Measurements from ENCODE around the gene SGCB.

The SGCB gene

DNA sequence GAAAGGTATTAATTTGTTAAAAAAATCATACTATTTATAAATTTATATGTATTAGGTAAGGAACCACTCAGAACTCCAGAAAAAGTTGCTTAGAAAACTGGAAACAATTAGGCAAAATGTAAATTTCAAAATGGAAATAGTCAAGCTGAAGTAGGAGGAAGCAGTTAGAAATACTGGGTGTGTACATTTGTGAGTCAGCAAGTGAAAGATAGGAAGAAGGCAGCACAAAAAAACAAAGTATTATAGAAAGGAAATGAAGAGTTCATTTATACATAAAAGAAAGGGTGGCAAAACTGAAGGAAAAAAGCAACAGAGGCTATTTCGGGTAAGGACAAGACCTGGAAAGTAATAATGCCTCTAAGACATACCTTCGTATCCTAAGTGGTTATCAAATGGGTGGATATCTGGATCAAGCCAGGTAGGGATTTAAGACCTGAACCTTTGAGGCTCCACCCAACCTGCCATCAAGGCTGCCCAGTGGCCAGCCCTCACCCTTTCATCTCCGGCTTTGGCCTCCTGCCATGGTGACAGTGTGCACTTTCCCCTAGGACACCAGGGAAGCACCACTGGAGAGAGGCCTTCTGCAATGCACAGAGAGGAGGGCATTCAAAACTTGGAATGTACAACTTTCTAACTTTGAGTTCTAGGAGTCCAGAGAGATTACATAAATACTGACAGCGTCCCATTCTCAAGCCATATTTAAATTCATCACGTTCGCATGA lies 18.0 kb downstream of the SGCB start, which contains the start of gene LRRC66:
LRRC66 (minus strand) TSS at position 428 of the 722 bp plus-strand sequence. CDS start 2,750 bp downstream, outside the sequence.
- DNase-seq (ENCODE audit: low read depth), result peak; percentile 21

DNA sequence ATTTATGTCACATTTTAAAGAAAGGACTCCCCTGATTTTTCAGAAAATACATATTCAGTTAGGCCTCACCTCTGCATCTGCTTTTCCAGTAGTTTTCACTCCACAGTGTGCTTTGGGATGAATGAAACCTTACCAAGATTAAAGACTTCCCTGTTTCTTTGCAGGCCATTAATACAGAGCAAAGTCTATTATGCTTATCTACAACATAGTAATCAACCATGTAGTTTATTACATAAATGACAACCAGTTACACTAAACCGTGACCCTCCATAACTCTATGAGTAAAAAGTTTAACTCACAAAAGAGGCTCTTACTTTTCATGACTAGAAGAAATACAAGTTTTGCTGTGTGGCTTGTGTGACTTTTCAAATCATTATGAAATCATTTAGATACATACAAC lies 20.3 kb downstream of the SGCB start:
- no peak for DNase-seq (ENCODE audit: low read depth)

DNA sequence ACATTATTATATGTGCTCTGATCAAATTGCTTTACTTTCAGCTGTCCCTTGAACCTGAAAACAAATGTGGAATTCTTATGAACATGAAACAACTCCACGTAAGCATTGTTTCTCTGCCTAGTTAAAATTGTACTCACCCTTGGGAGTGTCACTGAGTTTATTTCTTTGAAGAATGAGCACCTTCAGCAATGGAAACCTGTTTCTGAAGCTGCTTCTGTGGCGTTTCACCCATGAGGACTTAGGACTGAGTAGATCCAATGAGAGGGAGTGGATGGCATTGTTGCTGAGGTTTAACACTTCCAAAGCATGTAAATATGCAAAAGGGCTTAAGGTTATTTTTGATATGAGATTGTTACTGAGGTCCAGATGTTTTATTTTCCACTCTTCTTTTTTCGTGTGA lies 21.1 kb downstream of the SGCB start:
- DNase-seq (ENCODE audit: low read depth), result no peak

DNA sequence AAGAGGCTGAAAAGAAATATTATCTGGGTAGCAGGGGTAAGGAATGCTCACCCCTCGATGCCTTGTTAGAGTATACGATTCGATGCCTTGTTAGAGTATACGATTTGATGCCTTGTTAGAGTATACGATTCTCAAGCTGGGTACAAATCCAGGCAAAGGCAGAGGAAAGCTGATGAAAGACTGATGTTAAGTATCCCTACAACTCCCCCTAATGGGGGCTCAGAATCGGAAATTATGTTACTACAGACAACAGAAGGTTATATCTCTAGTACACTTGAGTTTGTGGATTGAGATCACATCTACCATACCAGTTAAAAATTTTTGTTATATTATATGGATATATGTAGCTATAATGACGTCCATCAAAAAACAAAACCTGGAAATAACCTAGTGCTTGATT lies 22.7 kb downstream of the SGCB start:
- peak; percentile 21 for DNase-seq (ENCODE audit: low read depth)

DNA sequence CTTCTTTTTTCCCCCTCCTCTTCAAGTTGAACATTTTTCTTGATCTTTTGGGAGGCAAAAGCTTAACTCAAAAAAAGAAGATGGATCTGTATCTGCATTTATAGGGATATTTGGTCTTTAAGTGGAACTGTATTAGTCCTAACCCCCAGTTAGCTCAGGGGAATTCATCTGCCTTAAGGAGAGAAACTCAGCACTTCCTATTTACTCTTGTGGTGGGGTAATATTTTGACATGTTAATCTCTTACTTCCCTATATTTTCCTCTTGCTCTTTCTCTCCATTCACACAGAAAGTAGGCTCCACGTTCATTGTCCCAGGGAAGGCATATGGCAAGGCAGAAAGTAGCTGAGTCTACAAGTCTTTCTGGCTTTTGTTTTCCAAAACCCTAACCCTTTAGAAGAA lies 23.2 kb downstream of the SGCB start:
- DNase-seq (ENCODE audit: low read depth), result no peak

DNA sequence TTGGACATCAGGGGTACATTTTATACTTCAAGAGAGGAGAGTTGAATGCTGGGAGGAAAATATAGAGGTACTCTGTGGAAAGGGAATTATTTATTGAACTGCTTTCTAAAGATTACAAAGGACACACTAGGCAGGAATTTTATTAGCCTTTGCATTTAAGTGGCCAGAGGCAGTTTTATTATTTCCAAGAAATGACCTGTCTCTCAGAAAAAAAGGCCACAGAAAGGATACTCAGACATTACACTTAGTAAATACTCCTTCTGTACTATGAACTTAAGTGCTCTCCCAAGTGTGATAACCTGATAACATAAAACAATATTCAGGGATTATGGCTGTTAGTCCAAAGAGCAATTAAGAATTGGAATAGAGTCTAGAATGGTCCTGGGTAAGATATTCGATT lies 25.4 kb downstream of the SGCB start:
- DNase-seq (ENCODE audit: low read depth), result no peak

DNA sequence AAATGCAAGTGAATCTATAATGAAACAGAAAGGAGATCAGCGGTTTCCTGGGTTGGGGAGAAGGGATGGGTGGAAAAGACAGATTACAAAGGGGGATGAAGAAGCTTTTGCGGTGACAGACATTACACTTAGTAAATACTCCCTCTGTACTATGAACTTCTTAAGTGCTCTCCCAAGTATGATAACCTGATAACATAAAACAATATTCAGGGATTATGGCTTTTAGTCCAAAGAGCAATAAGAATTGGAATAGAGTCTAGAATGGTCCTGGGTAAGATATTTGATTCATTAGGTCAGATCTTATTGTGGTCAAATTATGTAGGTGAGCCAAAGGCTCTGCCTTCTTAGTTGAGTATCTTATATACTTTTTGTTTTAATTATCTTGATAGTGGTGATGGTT lies 27.1 kb downstream of the SGCB start:
- no peak for DNase-seq (ENCODE audit: low read depth)

DNA sequence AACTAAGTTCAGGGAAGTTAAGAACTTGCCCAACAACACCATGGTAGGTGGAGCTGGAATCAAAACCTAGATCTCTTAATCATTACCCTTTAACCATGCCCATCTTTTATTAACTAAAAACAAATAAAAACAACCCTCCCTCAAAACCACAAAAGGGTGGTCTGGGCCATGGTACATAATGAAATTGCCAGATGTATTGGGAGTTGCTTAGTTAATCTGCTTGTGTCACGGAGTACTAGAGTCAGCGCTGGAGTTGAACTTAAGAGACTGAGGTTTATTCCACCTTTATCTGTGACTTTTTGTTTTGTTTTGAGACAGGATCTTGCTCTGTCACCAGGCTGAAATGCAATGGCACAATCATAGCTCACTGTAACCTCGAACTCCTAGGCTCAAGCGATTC lies 31.2 kb downstream of the SGCB start:
- no peak for DNase-seq (ENCODE audit: low read depth)

DNA sequence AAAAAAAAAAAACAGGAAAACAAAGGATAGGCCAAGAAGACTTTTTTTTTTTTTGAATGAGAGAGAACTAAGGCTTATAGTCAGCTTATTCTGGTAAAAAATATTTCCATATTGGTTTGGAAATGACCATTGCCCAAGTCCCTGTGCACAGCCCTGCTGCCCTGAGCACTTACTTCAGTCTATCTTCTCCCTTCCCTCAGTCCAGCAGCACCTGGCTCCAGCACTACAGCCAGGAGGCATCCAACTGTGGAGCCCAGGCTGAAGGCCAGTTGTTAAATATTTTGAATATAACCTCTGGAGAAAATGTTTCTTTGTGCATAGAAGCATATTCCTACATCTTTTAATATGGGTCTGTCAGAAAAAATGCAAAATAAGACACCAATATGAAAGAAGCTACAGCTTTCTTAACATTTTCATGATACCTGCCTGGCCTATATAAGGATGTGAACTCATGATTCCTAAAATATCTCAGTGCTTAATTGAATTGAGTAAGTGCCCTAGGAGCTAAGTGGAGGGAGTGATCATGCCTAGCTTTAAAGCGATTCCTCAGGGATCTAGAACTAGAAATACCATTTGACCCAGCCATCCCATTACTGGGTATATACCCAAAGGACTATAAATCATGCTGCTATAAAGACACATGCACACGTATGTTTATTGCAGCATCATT lies 32.4 kb downstream of the SGCB start:
- no peak for DNase-seq (ENCODE audit: low read depth)

DNA sequence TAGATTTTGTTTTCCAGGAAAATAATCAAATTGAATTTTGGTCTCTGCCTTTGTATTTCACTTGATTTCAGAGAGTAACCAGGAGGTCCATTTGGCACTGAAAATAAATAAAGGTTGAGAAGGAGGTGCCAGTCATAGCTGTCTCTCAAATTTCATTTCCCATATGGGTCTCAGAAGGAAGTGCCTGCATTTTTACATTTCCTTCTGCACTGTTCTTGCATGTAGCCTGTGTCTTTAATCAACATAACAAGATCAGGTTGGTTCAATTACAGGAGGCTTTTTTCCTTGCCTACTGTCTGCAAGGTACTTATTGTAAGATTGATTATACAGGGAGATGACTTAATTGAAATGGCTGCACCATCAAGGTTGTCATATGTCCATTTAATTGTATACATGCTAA lies 33.7 kb downstream of the SGCB start:
- no peak for DNase-seq (ENCODE audit: low read depth)

DNA sequence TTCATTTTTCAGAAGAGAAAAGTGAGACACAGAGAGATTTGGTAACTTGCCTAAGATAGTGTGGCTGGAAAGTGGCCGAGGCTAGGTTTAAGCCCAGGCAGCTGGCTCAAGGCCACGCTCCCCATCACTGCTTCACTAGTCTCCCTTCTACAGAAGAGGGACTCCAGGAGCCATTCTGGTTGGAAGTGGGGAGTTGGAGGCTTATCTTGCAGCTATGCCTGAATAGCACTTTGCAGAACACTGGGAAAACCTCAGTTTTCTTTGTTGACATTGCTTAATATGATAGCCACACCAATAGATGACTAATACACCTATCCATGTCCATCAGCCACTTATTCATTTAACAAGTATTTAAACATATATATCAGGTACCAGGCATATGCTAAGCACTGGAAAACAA lies 36.5 kb downstream of the SGCB start:
- DNase-seq (ENCODE audit: low read depth), result peak; percentile 68

DNA sequence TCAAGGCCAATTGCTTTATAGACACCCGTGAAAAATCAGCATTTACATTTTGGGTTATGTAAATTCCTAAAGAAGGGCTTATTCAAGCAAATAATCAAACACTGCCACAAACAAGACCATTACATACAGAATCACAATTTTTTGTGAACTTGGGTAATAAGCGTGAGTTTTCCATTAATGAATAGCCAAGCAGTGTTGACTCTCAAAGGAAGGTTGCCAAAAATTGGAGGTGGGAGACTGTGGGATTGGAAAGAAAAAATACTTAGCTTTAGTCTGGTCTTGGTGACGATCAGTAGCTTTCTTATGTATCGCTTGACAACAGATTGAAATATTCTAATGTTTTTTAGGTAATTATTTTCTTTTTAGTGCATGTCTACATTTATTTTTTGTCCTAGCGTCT lies 38.8 kb downstream of the SGCB start:
- DNase-seq (ENCODE audit: low read depth), result no peak

DNA sequence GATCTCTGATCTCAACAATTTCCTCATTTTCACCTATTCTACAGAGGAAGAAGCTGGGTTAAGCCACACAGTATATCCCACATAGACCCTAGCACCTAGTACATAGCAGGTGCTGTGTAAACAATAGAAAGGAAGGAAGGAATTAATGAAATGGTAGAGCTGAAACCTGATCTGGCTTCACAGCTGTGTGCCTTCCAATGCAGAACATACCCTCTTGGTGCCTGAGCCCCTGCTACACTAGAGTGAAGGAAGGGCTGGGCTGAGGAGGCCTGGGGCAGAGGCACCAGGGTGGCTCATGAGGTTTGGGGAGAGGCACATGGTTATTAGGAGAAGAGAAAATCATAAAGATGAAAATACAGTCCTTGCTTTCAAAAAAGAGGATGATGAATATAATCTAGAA lies 39.3 kb downstream of the SGCB start:
- no peak for DNase-seq (ENCODE audit: low read depth)

DNA sequence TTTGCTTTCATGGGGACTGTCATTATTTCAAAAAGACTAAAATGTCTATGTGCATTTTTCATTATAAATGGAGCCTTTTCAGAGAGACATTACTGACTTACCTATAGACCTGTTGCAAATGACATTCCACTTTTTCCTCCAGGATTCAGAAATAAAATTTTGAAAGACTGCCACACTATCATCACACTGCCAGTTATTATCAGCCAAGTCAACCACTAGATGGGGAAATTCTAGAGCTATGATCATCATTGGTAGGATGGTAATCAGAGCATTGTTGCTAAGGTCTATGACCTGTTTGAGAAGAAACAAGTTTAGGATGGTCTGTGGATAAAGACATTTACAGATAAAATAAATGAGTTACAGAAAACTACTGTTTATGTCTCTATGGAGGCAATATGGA lies 40.5 kb downstream of the SGCB start:
- no peak for DNase-seq (ENCODE audit: low read depth)

DNA sequence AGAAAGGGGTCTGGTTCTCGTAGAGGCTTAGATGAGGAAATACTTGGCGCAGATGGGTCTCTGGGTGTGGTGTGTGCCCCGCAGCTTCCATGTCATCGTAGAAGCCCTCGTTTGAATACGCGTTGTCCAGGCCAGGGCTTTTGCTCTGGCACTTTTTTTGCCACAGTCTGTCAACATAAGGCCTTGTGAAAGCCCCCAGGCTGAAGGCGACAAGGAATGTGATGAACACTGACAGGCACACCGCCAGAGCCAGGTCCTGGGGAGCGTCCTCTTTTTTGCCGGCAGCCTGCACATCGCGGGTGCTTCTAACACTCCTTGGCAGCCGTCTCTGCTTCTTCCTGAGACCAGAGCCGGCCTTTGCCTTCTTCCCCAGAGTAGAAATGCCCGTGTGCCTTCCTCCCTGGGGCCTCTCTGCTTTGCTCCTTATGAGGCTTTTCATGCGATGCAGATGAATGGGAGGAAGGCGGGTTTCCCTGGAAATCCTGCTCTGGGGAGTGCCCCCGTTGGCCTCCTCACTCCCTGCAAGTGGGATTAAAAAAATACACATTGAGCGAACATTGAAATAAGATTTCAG lies 42.4 kb downstream of the SGCB start:
- no peak for DNase-seq (ENCODE audit: low read depth)
